Type B pancreatic cell (in vitro differentiated cells): ENCODE data around the gene KRT33A. TPM values are rescaled to one million over a fixed set of nuclear protein-coding genes. Genes with fewer than 3 reads are reported as not detected.

Source experiments
- DNase-seq: peaks from one replicate; pipeline ENCODE4 v3.0.0; 2021; ENCODE audit warnings: mixed read lengths; ENCODE audit not compliant: unreplicated experiment; ENCODE audit errors: extremely low spot score
- H3K27ac Mint-ChIP-seq: 2 replicates; pipeline ENCODE4 v1.8.0; 2021; ENCODE audit warnings: mild to moderate bottlenecking, mixed read lengths
- H3K27me3 Mint-ChIP-seq: 2 replicates; pipeline ENCODE4 v1.8.0; 2021; ENCODE audit warnings: mixed read lengths
- H3K36me3 Mint-ChIP-seq: 2 replicates; pipeline ENCODE4 v1.8.0; 2021; ENCODE audit warnings: mixed read lengths
- H3K4me1 Mint-ChIP-seq: one replicate; pipeline ENCODE4 v1.8.0; 2021; ENCODE audit warnings: mixed read lengths; ENCODE audit not compliant: unreplicated experiment
- H3K4me3 Mint-ChIP-seq: 2 replicates; pipeline ENCODE4 v1.8.0; 2021; ENCODE audit warnings: mild to moderate bottlenecking, mixed read lengths
- H3K9me3 Mint-ChIP-seq: 2 replicates; pipeline ENCODE4 v1.8.0; 2021; ENCODE audit warnings: mixed read lengths
- CTCF ChIP-seq: fragments of 200-600 bp; sonication (generic); conservative IDR thresholded peaks from 2 replicates; pipeline ENCODE4 v1.5.0; 2021; ENCODE audit warnings: antibody characterized with exemption, mild to moderate bottlenecking
- total RNA-seq: library from RNA; stranded (reverse); gene quantifications from 2 replicates; pipeline ENCODE4 v1.2.1, GENCODE V29; 2021; ENCODE audit warnings: low replicate concordance

KRT33A gene
- total RNA-seq, 1 donor from 2014 or later: 0.24 TPM

GRCh38 chr17:41331606-41332005 is 19.0 kb downstream of the KRT33A start:
- TF ChIP-seq CTCF: no peak
- no peak overlapping the region for H3K4me3 Mint-ChIP-seq
- H3K36me3 Mint-ChIP-seq: no peaks in the 10 kb centered on the region
- H3K27me3 Mint-ChIP-seq: no peaks in the 10 kb centered on the region
- peaks cover 8% of the 10 kb centered on the region for H3K4me1 Mint-ChIP-seq
- H3K9me3 Mint-ChIP-seq: no peaks in the 10 kb centered on the region
- H3K27ac Mint-ChIP-seq: no peak overlapping the region
- DNase-seq: no peak

- no peak overlapping the region for H3K27ac Mint-ChIP-seq
- no peak for DNase-seq
- peak; percentile 82 for TF ChIP-seq CTCF
- peaks cover 8% of the 10 kb centered on the region for H3K4me1 Mint-ChIP-seq
- H3K4me3 Mint-ChIP-seq: no peak overlapping the region
- no peaks in the 10 kb centered on the region for H3K36me3 Mint-ChIP-seq
- H3K9me3 Mint-ChIP-seq: no peaks in the 10 kb centered on the region
- no peaks in the 10 kb centered on the region for H3K27me3 Mint-ChIP-seq
Observed at GRCh38 chr17:41329279-41329948, 21.2 kb downstream of the KRT33A start.

GRCh38 chr17:41328207-41328606 is 22.4 kb downstream of the KRT33A start:
- H3K9me3 Mint-ChIP-seq: no peaks in the 10 kb centered on the region
- H3K4me1 Mint-ChIP-seq: no peaks in the 10 kb centered on the region
- no peak for TF ChIP-seq CTCF
- H3K27me3 Mint-ChIP-seq: no peaks in the 10 kb centered on the region
- no peak overlapping the region for H3K4me3 Mint-ChIP-seq
- no peaks in the 10 kb centered on the region for H3K36me3 Mint-ChIP-seq
- DNase-seq: no peak
- H3K27ac Mint-ChIP-seq: no peak overlapping the region

GRCh38 chr17:41327411-41328120 is 23.1 kb downstream of the KRT33A start:
- Mint-ChIP-seq H3K4me3 (no peak overlapping the region), H3K9me3 (no peaks in the 10 kb centered on the region), H3K36me3 (no peaks in the 10 kb centered on the region), H3K27ac (no peak overlapping the region), H3K27me3 (no peaks in the 10 kb centered on the region), H3K4me1 (peaks cover 3% of the 10 kb centered on the region)
- TF ChIP-seq CTCF: no peak
- no peak for DNase-seq

GRCh38 chr17:41326173-41327145 is 24.2 kb downstream of the KRT33A start:
- no peaks in the 10 kb centered on the region for H3K9me3 Mint-ChIP-seq
- TF ChIP-seq CTCF: no peak
- no peaks in the 10 kb centered on the region for H3K36me3 Mint-ChIP-seq
- peaks cover 6% of the 10 kb centered on the region for H3K4me1 Mint-ChIP-seq
- no peak overlapping the region for H3K27ac Mint-ChIP-seq
- no peak for DNase-seq
- H3K27me3 Mint-ChIP-seq: no peaks in the 10 kb centered on the region
- no peak overlapping the region for H3K4me3 Mint-ChIP-seq
